Trophoblast cell (in vitro differentiated cells and primary cell): ENCODE results near the gene NPEPL1.
"Not testable (repeated sequence)": the region's sequence is repeated elsewhere in the genome, so short reads cannot be mapped to it uniquely, and the experiment has no call there.

Source experiments
- DNase-seq, 2 donors: peaks; one replicate each; pipeline ENCODE4 v3.0.0-alpha.2; 2016
- H2AFZ ChIP-seq: 2 replicates; pipeline ENCODE4 v1.6.1; 2013; ENCODE audit warnings: low read length, moderate library complexity, mild to moderate bottlenecking; ENCODE audit not compliant: insufficient read depth, poor library complexity
- H2AK5ac ChIP-seq: 2 replicates; pipeline ENCODE4 v1.6.1; 2013; ENCODE audit warnings: mild to moderate bottlenecking, low read length
- H2BK120ac ChIP-seq: 2 replicates; pipeline ENCODE4 v1.6.1; 2013; ENCODE audit warnings: low read length, mild to moderate bottlenecking, moderate library complexity; ENCODE audit not compliant: insufficient read depth, poor library complexity
- H2BK12ac ChIP-seq: 2 replicates; pipeline ENCODE4 v1.6.1; 2013; ENCODE audit warnings: mild to moderate bottlenecking, low read length, moderate library complexity
- H2BK5ac ChIP-seq: 2 replicates; pipeline ENCODE4 v1.6.1; 2013; ENCODE audit warnings: low read length, low read depth, moderate library complexity, mild to moderate bottlenecking; ENCODE audit not compliant: poor library complexity
- H3K14ac ChIP-seq: 2 replicates; pipeline ENCODE4 v1.6.1; 2013; ENCODE audit warnings: mild to moderate bottlenecking, low read length
- H3K18ac ChIP-seq: 2 replicates; pipeline ENCODE4 v1.6.1; 2013; ENCODE audit warnings: mild to moderate bottlenecking, low read length
- H3K23ac ChIP-seq: 2 replicates; pipeline ENCODE4 v1.6.1; 2013; ENCODE audit warnings: low read length
- H3K27ac ChIP-seq: 2 replicates; pipeline ENCODE4 v1.5.1; 2013; ENCODE audit warnings: low read depth, mild to moderate bottlenecking, inconsistent platforms, low read length, moderate library complexity
- H3K27me3 ChIP-seq: 2 replicates; pipeline ENCODE4 v1.6.1; 2013; ENCODE audit warnings: inconsistent platforms, mild to moderate bottlenecking, low read length, moderate library complexity; ENCODE audit not compliant: insufficient read depth
- H3K36me3 ChIP-seq, 2 experiments: 1 replicate in 1 of 2; 2 replicates in 1 of 2; pipeline ENCODE4 v1.6.1; 2013; ENCODE audit warnings: low read length in 2 of 2, mild to moderate bottlenecking in 2 of 2, moderate library complexity in 1 of 2; ENCODE audit not compliant: insufficient read depth in 2 of 2, control insufficient read depth in 1 of 2
- H3K4ac ChIP-seq: 2 replicates; pipeline ENCODE4 v1.6.1; 2013; ENCODE audit warnings: low read depth, mild to moderate bottlenecking, low read length, moderate library complexity
- H3K4me1 ChIP-seq, 2 experiments: 1 replicate in 1 of 2; 2 replicates in 1 of 2; pipeline ENCODE4 v1.6.1; 2013; ENCODE audit warnings: low read length in 2 of 2, mild to moderate bottlenecking in 2 of 2, moderate library complexity in 1 of 2; ENCODE audit not compliant: insufficient read depth in 2 of 2, control insufficient read depth in 1 of 2
- H3K4me2 ChIP-seq: 2 replicates; pipeline ENCODE4 v1.6.1; 2013; ENCODE audit warnings: inconsistent platforms, mild to moderate bottlenecking, low read length, moderate library complexity
- H3K4me3 ChIP-seq: 2 replicates; pipeline ENCODE4 v1.5.1; 2013; ENCODE audit warnings: mild to moderate bottlenecking, low read depth, low read length, inconsistent platforms
- H3K79me1 ChIP-seq: one replicate; pipeline ENCODE4 v1.6.1; 2013; ENCODE audit warnings: low read length
- H3K79me2 ChIP-seq: 2 replicates; pipeline ENCODE4 v1.6.1; 2013; ENCODE audit warnings: low read length, mild to moderate bottlenecking; ENCODE audit not compliant: control insufficient read depth, insufficient read depth, poor library complexity
- H3K9ac ChIP-seq: 2 replicates; pipeline ENCODE4 v1.6.1; 2013; ENCODE audit warnings: mild to moderate bottlenecking, low read length
- H3K9me3 ChIP-seq: 2 replicates; pipeline ENCODE4 v1.6.1; 2013; ENCODE audit warnings: low read depth, mild to moderate bottlenecking, control low read depth, inconsistent platforms, low read length; ENCODE audit not compliant: insufficient read depth
- H4K12ac ChIP-seq: 2 replicates; pipeline ENCODE4 v1.6.1; 2013; ENCODE audit warnings: low read depth, mild to moderate bottlenecking, low read length, moderate library complexity
- H4K8ac ChIP-seq: 2 replicates; pipeline ENCODE4 v1.6.1; 2013; ENCODE audit warnings: low read depth, mild to moderate bottlenecking, low read length, moderate library complexity
- H4K91ac ChIP-seq: one replicate; pipeline ENCODE4 v1.6.1; 2013; ENCODE audit warnings: low read depth, mild to moderate bottlenecking, low read length, moderate library complexity
- WGBS: extraction: QIAGEN DNeasy Blood & Tissue Kit; methylation state at CpG from one replicate; pipeline ENCODE4 v1.1.7; 2013; ENCODE audit warnings: missing lambda C conversion rate; ENCODE audit not compliant: insufficient read length, insufficient coverage; ENCODE audit errors: extremely low coverage; 5-methylcytosine and 5-hydroxymethylcytosine counted together

NPEPL1 gene

GRCh38 chr20:58755062-58755697, 62.6 kb downstream of the NPEPL1 start:
- no peak for DNase-seq
- Histone ChIP-seq H2AFZ (no peak overlapping the region), H2AK5ac (no peak overlapping the region), H3K23ac (no peak overlapping the region), H4K12ac (no peak overlapping the region), H3K4ac (no peak overlapping the region), H3K27ac (no peak overlapping the region), H4K8ac (no peak overlapping the region), H3K4me3 (no peak overlapping the region), H3K14ac (no peak overlapping the region), H3K9ac (no peak overlapping the region), H3K4me2 (no peak overlapping the region), H3K79me2 (no peaks in the 10 kb centered on the region), H3K27me3 (no peaks in the 10 kb centered on the region), H2BK5ac (no peak overlapping the region), H4K91ac (no peak overlapping the region), H3K18ac (no peak overlapping the region), H2BK120ac (no peak overlapping the region), H3K4me1 (no peaks in the 10 kb centered on the region), H3K79me1 (no peaks in the 10 kb centered on the region), H2BK12ac (no peak overlapping the region), H3K9me3 (peaks cover 2% of the 10 kb centered on the region), H3K36me3 (no peaks in the 10 kb centered on the region)
- no CpG with 5 or more reads among the region's 18 CpGs for WGBS

- no peak for DNase-seq
- H3K9me3 ChIP-seq, result peaks cover 2% of the 10 kb centered on the region
- H3K4me3 ChIP-seq, result no peak overlapping the region
- H3K79me2 ChIP-seq, result no peaks in the 10 kb centered on the region
- no peak overlapping the region for H3K18ac ChIP-seq
- H2BK12ac ChIP-seq, result no peak overlapping the region
- no peak overlapping the region for H3K23ac ChIP-seq
- no peak overlapping the region for H3K14ac ChIP-seq
- no peak overlapping the region for H4K8ac ChIP-seq
- H3K27ac ChIP-seq, result no peak overlapping the region
- H3K4me2 ChIP-seq, result no peak overlapping the region
- no peak overlapping the region for H3K9ac ChIP-seq
- H4K91ac ChIP-seq, result no peak overlapping the region
- H2BK5ac ChIP-seq, result no peak overlapping the region
- H3K79me1 ChIP-seq, result no peaks in the 10 kb centered on the region
- H2AFZ ChIP-seq, result no peak overlapping the region
- no peaks in the 10 kb centered on the region for H3K36me3 ChIP-seq
- no peak overlapping the region for H2AK5ac ChIP-seq
- no peak overlapping the region for H2BK120ac ChIP-seq
- H4K12ac ChIP-seq, result no peak overlapping the region
- H3K4ac ChIP-seq, result no peak overlapping the region
- WGBS, result no CpG with 5 or more reads among the region's 28 CpGs
- H3K4me1 ChIP-seq, result no peaks in the 10 kb centered on the region
- no peaks in the 10 kb centered on the region for H3K27me3 ChIP-seq
Measured at GRCh38 chr20:58755766-58756449, 63.3 kb downstream of the NPEPL1 start.

- Histone ChIP-seq H2AFZ (no peak overlapping the region), H3K4me1 (no peaks in the 10 kb centered on the region), H3K4me2 (no peak overlapping the region), H3K79me1 (no peaks in the 10 kb centered on the region), H2BK5ac (no peak overlapping the region), H3K14ac (no peak overlapping the region), H3K27me3 (no peaks in the 10 kb centered on the region), H3K9me3 (peaks cover 2% of the 10 kb centered on the region), H3K9ac (no peak overlapping the region), H2BK120ac (no peak overlapping the region), H4K91ac (no peak overlapping the region), H2BK12ac (no peak overlapping the region), H3K4ac (no peak overlapping the region), H2AK5ac (no peak overlapping the region), H4K8ac (no peak overlapping the region), H4K12ac (no peak overlapping the region), H3K36me3 (no peaks in the 10 kb centered on the region), H3K4me3 (no peak overlapping the region), H3K79me2 (no peaks in the 10 kb centered on the region), H3K18ac (no peak overlapping the region), H3K23ac (no peak overlapping the region), H3K27ac (no peak overlapping the region)
- DNase-seq, result no peak
- no CpG with 5 or more reads among the region's 7 CpGs for WGBS
Measured at GRCh38 chr20:58756450-58756775, 63.8 kb downstream of the NPEPL1 start.

- H3K4me2 ChIP-seq, H3K4me1 ChIP-seq, DNase-seq, H3K18ac ChIP-seq, H2AFZ ChIP-seq, H3K4me3 ChIP-seq, H4K12ac ChIP-seq, H3K27ac ChIP-seq, H3K14ac ChIP-seq, H3K79me2 ChIP-seq, H4K8ac ChIP-seq, H3K27me3 ChIP-seq, H4K91ac ChIP-seq, H2AK5ac ChIP-seq, H2BK120ac ChIP-seq, H3K9me3 ChIP-seq, H3K4ac ChIP-seq, H2BK12ac ChIP-seq, H2BK5ac ChIP-seq, H3K79me1 ChIP-seq, H3K23ac ChIP-seq, H3K36me3 ChIP-seq, H3K9ac ChIP-seq: not testable (repeated sequence)
- no CpG with 5 or more reads among the region's 5 CpGs for WGBS
Measured at GRCh38 chr20:58757647-58758046, 65.0 kb downstream of the NPEPL1 start.
